Measurements from ENCODE around the gene SHROOM2.

The SHROOM2 gene

DNA sequence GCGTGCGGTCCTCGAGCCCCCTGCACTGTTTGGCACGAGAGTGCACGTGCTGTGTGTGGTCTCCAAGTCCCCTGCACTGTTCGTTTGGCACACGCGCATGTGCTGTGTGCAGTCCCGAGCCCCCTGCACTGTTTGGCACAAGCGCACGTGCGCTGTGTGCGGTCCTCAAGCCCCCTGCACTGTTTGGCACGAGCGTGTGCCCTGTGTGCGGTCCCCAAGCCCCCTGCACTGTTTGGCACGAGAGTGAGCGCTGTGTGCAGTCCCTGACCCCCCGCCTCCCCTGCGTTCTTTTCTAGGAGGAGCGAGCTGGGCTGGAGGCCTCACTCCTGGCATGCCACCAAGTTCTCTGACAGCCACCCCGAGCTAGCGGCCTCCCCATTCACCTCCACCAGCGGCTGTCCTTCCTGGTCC lies 104.5 kb downstream of the SHROOM2 start:
- H3K79me2 ChIP-seq, result no peaks in the 10 kb centered on the region
- no peak overlapping the region for H3K4me2 ChIP-seq (ENCODE audit: low read length)
- H3K9me3 ChIP-seq (ENCODE audit: control insufficient read depth, low read length), result no peaks in the 10 kb centered on the region
- no peak overlapping the region for H3K9ac ChIP-seq
- TF ChIP-seq, protein P1, sequence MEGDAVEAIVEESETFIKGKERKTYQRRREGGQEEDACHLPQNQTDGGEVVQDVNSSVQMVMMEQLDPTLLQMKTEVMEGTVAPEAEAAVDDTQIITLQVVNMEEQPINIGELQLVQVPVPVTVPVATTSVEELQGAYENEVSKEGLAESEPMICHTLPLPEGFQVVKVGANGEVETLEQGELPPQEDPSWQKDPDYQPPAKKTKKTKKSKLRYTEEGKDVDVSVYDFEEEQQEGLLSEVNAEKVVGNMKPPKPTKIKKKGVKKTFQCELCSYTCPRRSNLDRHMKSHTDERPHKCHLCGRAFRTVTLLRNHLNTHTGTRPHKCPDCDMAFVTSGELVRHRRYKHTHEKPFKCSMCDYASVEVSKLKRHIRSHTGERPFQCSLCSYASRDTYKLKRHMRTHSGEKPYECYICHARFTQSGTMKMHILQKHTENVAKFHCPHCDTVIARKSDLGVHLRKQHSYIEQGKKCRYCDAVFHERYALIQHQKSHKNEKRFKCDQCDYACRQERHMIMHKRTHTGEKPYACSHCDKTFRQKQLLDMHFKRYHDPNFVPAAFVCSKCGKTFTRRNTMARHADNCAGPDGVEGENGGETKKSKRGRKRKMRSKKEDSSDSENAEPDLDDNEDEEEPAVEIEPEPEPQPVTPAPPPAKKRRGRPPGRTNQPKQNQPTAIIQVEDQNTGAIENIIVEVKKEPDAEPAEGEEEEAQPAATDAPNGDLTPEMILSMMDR (IDR thresholded peaks at IDR 0.05), result no peak
- H3K27ac ChIP-seq, result no peak overlapping the region
- no peak overlapping the region for H3K4me3 ChIP-seq (ENCODE audit: low read depth, low read length)
- H3K27me3 ChIP-seq (ENCODE audit: control insufficient read depth, insufficient read depth, low read length), result no peaks in the 10 kb centered on the region
- H2AFZ ChIP-seq, result no peak overlapping the region
- no peaks in the 10 kb centered on the region for H3K4me1 ChIP-seq
- no peaks in the 10 kb centered on the region for H3K36me3 ChIP-seq (ENCODE audit: control insufficient read depth, insufficient read depth, low read length)

DNA sequence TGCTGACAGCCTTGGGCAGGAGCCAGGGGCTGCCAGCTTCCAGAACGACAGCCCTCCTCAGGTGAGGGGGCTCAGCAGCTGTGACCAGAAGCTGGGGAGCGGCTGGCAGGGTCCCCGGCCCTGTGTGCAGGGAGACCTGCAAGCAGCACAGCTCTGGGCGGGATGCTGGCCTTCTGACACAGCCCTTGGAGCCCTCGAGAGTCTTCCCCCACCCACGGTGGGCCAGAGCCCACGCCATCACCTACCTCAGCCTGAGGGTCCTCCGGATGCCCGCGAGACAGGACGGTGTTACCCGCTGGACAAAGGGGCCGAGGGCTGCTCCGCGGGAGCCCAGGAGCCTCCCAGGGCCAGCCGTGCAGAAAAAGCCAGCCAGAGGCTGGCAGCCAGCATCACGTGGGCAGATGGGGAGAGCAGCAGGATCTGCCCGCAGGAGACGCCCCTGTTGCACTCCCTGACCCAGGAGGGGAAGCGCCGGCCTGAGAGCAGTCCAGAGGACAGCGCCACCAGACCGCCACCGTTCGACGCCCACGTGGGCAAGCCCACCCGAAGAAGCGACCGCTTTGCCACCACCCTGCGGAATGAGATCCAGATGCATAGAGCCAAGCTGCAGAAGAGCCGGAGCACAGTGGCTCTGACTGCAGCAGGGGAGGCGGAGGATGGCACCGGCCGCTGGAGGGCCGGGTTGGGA lies 109.1 kb downstream of the SHROOM2 start:
- Histone ChIP-seq H2AFZ (no peak overlapping the region), H3K9ac (no peak overlapping the region), H3K27ac (no peak overlapping the region), H3K36me3 (ENCODE audit: control insufficient read depth, insufficient read depth, low read length) (no peaks in the 10 kb centered on the region), H3K4me1 (no peaks in the 10 kb centered on the region), H3K79me2 (no peaks in the 10 kb centered on the region), H3K9me3 (ENCODE audit: control insufficient read depth, low read length) (no peaks in the 10 kb centered on the region), H3K27me3 (ENCODE audit: control insufficient read depth, insufficient read depth, low read length) (no peaks in the 10 kb centered on the region), H3K4me3 (ENCODE audit: low read depth, low read length) (no peak overlapping the region), H3K4me2 (ENCODE audit: low read length) (no peak overlapping the region)
- TF ChIP-seq, protein P1 (IDR thresholded peaks at IDR 0.05), result no peak

DNA sequence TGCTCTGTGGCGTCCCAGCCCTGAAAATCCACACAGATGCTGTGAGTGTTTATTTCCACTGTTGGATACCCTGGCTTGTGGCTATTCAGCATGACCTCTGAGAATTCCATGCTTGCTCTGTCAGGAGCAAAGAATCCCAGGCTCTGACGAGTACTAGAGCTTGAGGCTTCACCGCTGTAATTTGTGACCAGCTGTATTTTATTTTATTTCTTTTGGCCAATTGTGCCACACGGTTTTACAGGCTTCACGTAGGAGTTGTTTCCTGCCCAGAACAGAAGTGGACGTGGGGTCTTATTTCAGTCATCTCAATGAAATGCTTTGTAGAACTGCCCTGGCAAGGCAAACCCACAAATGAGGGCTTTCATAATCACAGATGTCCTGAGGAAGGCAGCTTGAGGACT lies 111.5 kb downstream of the SHROOM2 start:
- H3K9me3 ChIP-seq (ENCODE audit: control insufficient read depth, low read length), result no peaks in the 10 kb centered on the region
- H3K4me2 ChIP-seq (ENCODE audit: low read length), result no peak overlapping the region
- no peak overlapping the region for H3K4me3 ChIP-seq (ENCODE audit: low read depth, low read length)
- H3K4me1 ChIP-seq, result no peaks in the 10 kb centered on the region
- TF ChIP-seq, protein P1 (IDR thresholded peaks at IDR 0.05), result no peak
- no peak overlapping the region for H2AFZ ChIP-seq
- no peak overlapping the region for H3K9ac ChIP-seq
- no peak overlapping the region for H3K27ac ChIP-seq
- H3K79me2 ChIP-seq, result no peaks in the 10 kb centered on the region
- no peaks in the 10 kb centered on the region for H3K36me3 ChIP-seq (ENCODE audit: control insufficient read depth, insufficient read depth, low read length)
- H3K27me3 ChIP-seq (ENCODE audit: control insufficient read depth, insufficient read depth, low read length), result no peaks in the 10 kb centered on the region

DNA sequence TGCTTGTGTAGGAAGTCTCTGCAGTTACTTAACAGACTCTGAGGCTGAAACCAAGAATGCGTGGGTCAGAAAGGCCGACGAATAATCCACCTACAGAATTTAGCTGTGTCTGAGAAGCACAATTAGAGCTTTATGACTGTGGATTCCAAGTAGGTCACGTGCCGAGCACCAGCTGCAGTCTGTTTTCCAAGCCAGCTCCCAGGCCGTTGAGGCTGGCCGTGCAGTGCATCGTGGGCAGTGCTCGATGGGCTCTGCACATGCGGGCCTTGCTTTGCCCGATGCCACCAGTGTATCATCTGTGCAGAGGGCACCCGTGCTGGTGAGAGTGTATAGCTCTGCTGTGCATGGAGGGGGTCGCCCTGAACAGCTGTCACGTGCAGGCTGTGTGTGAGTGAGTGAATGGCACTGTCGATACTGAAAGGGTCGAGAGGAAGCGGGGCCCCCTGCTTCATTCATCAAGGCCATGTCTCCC lies 113.4 kb downstream of the SHROOM2 start:
- no peaks in the 10 kb centered on the region for H3K4me1 ChIP-seq
- no peaks in the 10 kb centered on the region for H3K27me3 ChIP-seq (ENCODE audit: control insufficient read depth, insufficient read depth, low read length)
- no peak overlapping the region for H3K4me2 ChIP-seq (ENCODE audit: low read length)
- H3K27ac ChIP-seq, result no peak overlapping the region
- no peaks in the 10 kb centered on the region for H3K79me2 ChIP-seq
- TF ChIP-seq, protein P1 (IDR thresholded peaks at IDR 0.05), result no peak
- no peak overlapping the region for H3K4me3 ChIP-seq (ENCODE audit: low read depth, low read length)
- H3K36me3 ChIP-seq (ENCODE audit: control insufficient read depth, insufficient read depth, low read length), result no peaks in the 10 kb centered on the region
- no peak overlapping the region for H2AFZ ChIP-seq
- H3K9ac ChIP-seq, result no peak overlapping the region
- no peaks in the 10 kb centered on the region for H3K9me3 ChIP-seq (ENCODE audit: control insufficient read depth, low read length)

DNA sequence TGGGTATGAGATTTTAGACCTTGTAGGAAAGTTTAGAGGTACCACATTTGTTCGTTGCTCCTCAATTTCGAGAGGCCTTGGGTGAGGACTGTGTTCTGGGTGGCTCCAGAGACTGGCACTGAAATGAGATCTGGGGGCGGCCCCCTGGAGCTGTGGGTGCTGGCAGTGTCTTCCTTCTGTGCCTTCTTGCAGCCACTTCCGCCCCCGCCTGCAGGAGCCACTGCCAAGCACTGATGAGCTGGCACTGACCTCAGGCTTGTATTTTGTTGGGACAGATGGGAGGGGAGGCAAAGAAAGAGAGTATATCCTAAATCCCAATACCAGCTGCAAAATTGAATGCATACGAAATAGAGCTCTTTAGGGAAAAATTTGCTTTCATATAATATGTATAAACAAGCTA lies 116.4 kb downstream of the SHROOM2 start:
- H3K4me2 ChIP-seq (ENCODE audit: low read length), result no peak overlapping the region
- H3K9me3 ChIP-seq (ENCODE audit: control insufficient read depth, low read length), result no peaks in the 10 kb centered on the region
- no peaks in the 10 kb centered on the region for H3K79me2 ChIP-seq
- no peak overlapping the region for H2AFZ ChIP-seq
- H3K9ac ChIP-seq, result no peak overlapping the region
- no peaks in the 10 kb centered on the region for H3K36me3 ChIP-seq (ENCODE audit: control insufficient read depth, insufficient read depth, low read length)
- H3K4me3 ChIP-seq (ENCODE audit: low read depth, low read length), result no peak overlapping the region
- no peaks in the 10 kb centered on the region for H3K27me3 ChIP-seq (ENCODE audit: control insufficient read depth, insufficient read depth, low read length)
- H3K27ac ChIP-seq, result no peak overlapping the region
- TF ChIP-seq, protein P1 (IDR thresholded peaks at IDR 0.05), result no peak
- no peaks in the 10 kb centered on the region for H3K4me1 ChIP-seq
